AG04450 (cell line): ENCODE results near the gene CCNT1. TPM values are rescaled to one million over a fixed set of nuclear protein-coding genes. Genes with fewer than 3 reads are reported as not detected.

Experiments used
- CTCF ChIA-PET: fragments of 300-600, 350-600 bp; formaldehyde crosslinking; extraction: SDS; loops from one replicate; lab custom pipeline; 2022; ENCODE audit warnings: antibody characterized with exemption, inconsistent platforms; lab: Charles Lee
- POLR2A ChIA-PET: fragments of 350-600 bp; formaldehyde crosslinking; extraction: SDS; loops from one replicate; lab custom pipeline; 2021; ENCODE audit warnings: antibody characterized with exemption, inconsistent platforms; lab: Yijun Ruan, JAX
- DNase-seq: peaks from one replicate; pipeline ENCODE4 v3.0.0-alpha.2; 2011; ENCODE audit warnings: low read depth, low spot score
- H3K27ac ChIP-seq: one replicate; pipeline ENCODE4 v1.5.1; 2012; ENCODE audit warnings: low read depth, low read length, control low read depth
- H3K27me3 ChIP-seq: one replicate; pipeline ENCODE4 v1.6.0; 2012; ENCODE audit warnings: low read length; ENCODE audit not compliant: control insufficient read depth, insufficient read depth
- H3K4me3 ChIP-seq: 2 replicates; pipeline ENCODE4 v1.5.1; 2011; ENCODE audit warnings: mild to moderate bottlenecking, low read depth, low read length, control low read depth
- H3K9me3 ChIP-seq: 2 replicates; pipeline ENCODE4 v1.5.1; 2012; ENCODE audit warnings: low read length; ENCODE audit not compliant: control insufficient read depth, insufficient read depth
- polyA minus RNA-seq: library from RNA; depleted of rRNA, polyadenylated mRNA; stranded (reverse); fragments of >200 nt; gene quantifications from 2 replicates; pipeline ENCODE4 v1.2.3, GENCODE V29; 2011; rRNA and poly(A)+ RNA removed
- polyA plus RNA-seq: library from polyadenylated mRNA; depleted of rRNA; stranded (reverse); fragments of >200 nt; gene quantifications from 2 replicates; pipeline ENCODE4 v1.2.3, GENCODE V29; 2011; rRNA removed
- TF ChIP-seq, protein P1 (sequence below): IDR thresholded peaks from 2 replicates; pipeline ENCODE4 v1.5.1; 2011; ENCODE audit warnings: low read depth, low read length, control low read depth, inconsistent platforms

CCNT1 gene
- polyA plus RNA-seq = 23.7 and 30.8 TPM in 2 replicates
- polyA minus RNA-seq = 36.7 and 49.9 TPM in 2 replicates

DNA sequence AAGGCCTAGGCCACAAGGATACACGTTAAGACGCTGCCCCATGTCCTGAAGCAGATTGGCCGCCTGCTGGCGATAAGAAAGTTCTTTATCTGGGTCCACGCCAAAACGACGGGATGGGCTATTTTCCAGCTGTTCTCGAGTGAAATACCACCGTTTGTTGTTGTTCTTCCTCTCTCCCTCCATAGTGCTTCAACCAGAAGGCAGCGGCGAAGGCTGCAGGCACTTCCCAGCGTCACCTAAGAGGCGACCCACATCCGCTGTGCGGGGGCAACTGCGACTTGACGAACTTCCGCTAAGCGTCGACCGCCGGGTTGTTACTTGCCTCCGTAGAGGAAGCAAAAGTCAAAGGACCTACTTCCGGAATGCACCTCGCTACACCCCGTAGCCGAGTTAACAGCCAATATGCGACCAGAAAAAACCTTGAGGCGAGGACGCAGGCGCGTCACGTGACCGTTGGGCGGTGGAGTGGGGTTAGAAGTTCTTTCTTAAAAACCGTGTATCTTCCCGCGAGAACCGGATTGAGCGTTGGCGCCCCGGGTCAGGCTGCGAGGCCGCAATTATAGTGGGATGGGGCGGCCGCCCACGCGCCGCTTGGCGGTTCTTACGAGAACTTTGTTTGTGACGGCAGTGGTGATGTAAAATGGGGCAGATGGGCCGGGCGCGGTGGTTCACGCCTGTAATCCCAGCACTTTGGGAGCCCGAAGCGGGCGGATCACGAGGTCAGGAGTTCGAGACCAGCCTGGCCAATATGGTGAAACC lies at the start of gene CCNT1:
Gene CCNT1, minus strand, starts transcription at position 215 of the 759 bp plus-strand sequence. Its CDS starts 32 bp downstream, at position 183.
- DNase-seq = peak; percentile 99
- Histone ChIP-seq H3K27me3 (no peaks in the 10 kb centered on the region), H3K9me3 (peaks cover 8% of the 10 kb centered on the region), H3K27ac (peak within 1 kb of the TSS; percentile 97), H3K4me3 (peak within 1 kb of the TSS; percentile 95)
- TF ChIP-seq, protein P1, sequence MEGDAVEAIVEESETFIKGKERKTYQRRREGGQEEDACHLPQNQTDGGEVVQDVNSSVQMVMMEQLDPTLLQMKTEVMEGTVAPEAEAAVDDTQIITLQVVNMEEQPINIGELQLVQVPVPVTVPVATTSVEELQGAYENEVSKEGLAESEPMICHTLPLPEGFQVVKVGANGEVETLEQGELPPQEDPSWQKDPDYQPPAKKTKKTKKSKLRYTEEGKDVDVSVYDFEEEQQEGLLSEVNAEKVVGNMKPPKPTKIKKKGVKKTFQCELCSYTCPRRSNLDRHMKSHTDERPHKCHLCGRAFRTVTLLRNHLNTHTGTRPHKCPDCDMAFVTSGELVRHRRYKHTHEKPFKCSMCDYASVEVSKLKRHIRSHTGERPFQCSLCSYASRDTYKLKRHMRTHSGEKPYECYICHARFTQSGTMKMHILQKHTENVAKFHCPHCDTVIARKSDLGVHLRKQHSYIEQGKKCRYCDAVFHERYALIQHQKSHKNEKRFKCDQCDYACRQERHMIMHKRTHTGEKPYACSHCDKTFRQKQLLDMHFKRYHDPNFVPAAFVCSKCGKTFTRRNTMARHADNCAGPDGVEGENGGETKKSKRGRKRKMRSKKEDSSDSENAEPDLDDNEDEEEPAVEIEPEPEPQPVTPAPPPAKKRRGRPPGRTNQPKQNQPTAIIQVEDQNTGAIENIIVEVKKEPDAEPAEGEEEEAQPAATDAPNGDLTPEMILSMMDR = peak; percentile 54
- ChIA-PET POLR2A (no interaction called here), CTCF (interaction anchor here (0.7 to 2.8 kb wide), 3 partner anchors 36 to 528 kb away, joined by 3 to 10 read pairs (median 4); no protein-coding TSS in a partner anchor)

DNA sequence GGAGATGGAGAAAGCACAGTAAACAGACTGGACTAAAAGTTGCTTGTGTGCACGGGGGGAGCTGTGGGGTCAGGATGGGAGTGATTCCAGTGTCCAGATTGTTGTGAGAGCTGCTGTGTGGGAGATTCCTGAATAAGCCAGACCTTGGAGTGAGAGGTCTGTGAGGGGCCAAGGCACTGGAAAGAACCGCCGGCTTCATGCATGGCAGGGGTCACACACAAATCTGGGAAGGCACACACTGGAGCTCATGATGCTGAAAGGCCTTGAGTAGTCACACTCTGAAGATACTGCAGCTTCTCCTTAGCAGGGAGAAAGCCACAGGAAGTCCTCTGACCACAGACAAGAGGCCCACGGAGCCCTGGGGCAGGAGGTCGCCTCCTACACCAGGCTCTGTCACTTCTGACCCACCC lies 49.3 kb upstream of the CCNT1 start:
- no peak for DNase-seq

DNA sequence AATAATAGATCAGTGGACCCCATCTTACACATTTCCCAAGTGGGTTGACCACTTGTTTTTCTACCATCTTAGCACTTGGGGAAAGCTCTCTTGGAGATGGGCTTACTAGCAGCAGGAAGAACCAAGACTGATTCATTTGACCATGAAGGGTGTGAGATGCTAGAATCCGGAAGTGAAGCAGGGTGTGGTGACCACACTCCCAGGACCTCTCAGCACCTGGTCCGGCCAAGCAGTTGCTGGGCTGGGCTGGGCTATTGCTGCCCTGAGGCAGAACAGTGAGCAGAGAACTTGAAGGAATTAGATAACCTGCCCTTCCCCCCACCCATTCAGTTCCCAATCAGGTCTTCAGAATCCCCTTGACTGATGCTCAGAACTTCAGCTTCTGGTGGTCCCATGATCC lies 48.0 kb upstream of the CCNT1 start:
- Histone ChIP-seq H3K9me3 (no peaks in the 10 kb centered on the region), H3K4me3 (no peak overlapping the region), H3K27me3 (no peaks in the 10 kb centered on the region), H3K27ac (no peak overlapping the region)
- POLR2A ChIA-PET = no interaction called here
- no peak for DNase-seq
- CTCF ChIA-PET = interaction anchor here (1.3 kb wide), 1 partner anchor 11 kb away, joined by 7 read pairs; no protein-coding TSS in a partner anchor
- TF ChIP-seq, protein P1 = no peak

More for the DNA sequence above, 49.3 kb upstream of the CCNT1 start:
- Histone ChIP-seq H3K4me3 (no peak overlapping the region), H3K27ac (peak overlapping the region; percentile 34), H3K27me3 (no peaks in the 10 kb centered on the region), H3K9me3 (no peaks in the 10 kb centered on the region)
- TF ChIP-seq, protein P1 = no peak
- POLR2A ChIA-PET = no interaction called here
- CTCF ChIA-PET = interaction anchor here (0.7 to 1.3 kb wide), 2 partner anchors 13 to 49 kb away, joined by 3 to 7 read pairs; no protein-coding TSS in a partner anchor

DNA sequence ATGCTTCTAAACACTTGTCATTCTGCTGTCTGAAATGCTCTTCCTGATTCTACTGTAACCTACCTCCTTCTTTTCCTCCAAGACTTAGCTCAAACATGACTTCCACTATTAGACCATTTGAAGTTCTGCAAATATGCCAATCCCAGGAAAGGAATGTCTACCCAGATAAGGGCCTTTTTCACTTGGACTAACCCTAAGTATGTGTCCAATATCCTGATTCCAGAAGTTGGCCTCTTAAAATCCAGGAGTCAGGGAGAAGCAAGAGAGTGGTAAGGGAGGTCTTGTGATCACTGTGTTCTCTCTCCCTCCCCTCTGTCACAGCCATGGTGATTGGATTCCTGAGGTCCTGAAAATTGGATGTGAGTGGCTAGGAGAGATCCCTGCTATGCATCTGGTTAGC lies 42.2 kb upstream of the CCNT1 start:
- Histone ChIP-seq H3K4me3 (no peak overlapping the region), H3K27me3 (no peaks in the 10 kb centered on the region), H3K9me3 (no peaks in the 10 kb centered on the region), H3K27ac (no peak overlapping the region)
- ChIA-PET POLR2A (no interaction called here), CTCF (interaction anchor here (0.5 to 1.3 kb wide), 3 partner anchors 11 to 56 kb away, joined by 3 to 5 read pairs (median 3); no protein-coding TSS in a partner anchor)
- TF ChIP-seq, protein P1 = no peak
- no peak for DNase-seq

DNA sequence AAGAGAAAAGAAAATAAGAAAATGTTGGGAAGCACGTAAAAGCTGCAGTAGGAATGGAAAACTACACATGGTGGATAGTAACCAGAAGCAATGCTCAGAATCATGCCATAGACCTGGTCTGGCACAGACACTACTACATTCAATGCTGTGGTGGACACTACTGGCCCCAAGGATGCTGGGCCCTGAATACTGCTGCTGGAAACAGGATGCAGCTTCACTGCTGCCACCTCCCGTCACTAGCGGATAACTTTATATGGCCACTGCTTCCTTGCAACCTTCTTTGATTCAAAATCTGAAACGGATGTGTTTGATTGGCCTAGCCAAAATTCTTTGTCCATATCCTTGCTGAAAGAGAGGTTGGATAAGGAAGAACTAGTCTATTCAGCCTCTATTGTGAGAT lies 41.7 kb upstream of the CCNT1 start:
- POLR2A ChIA-PET = no interaction called here
- TF ChIP-seq, protein P1 = no peak
- CTCF ChIA-PET = interaction anchor here (1.0 to 1.3 kb wide), 2 partner anchors 37 to 57 kb away, joined by 3 to 5 read pairs; no protein-coding TSS in a partner anchor
- Histone ChIP-seq H3K27me3 (no peaks in the 10 kb centered on the region), H3K9me3 (no peaks in the 10 kb centered on the region), H3K27ac (no peak overlapping the region), H3K4me3 (no peak overlapping the region)
- DNase-seq = no peak
